Measurements from ENCODE around the gene ID4.
A peak's percentile ranks its signal among the peaks of the same experiment; 100 is the strongest.

Gene ID4

GRCh38 chr6:19873031-19873430 is 35.9 kb downstream of the ID4 start:
- Histone ChIP-seq H3K9ac (ENCODE audit: low read depth, low read length) (no peak overlapping the region), H3K79me2 (ENCODE audit: insufficient read depth, low read length) (no peaks in the 10 kb centered on the region), H4K20me1 (ENCODE audit: insufficient read depth, low read length) (no peaks in the 10 kb centered on the region), H3K36me3 (ENCODE audit: insufficient read depth, low read length) (no peaks in the 10 kb centered on the region), H3K4me1 (ENCODE audit: insufficient read depth, low read length) (no peaks in the 10 kb centered on the region), H3K9me3 (ENCODE audit: insufficient read depth, low read length, severe bottlenecking) (no peaks in the 10 kb centered on the region), H2AFZ (ENCODE audit: low read depth, low read length) (no peak overlapping the region), H3K27ac (ENCODE audit: low read length) (no peak overlapping the region), H3K4me3 (ENCODE audit: low read depth in 1 of 2, low read length in 2 of 2) (no peak overlapping the region), H3K4me2 (ENCODE audit: insufficient read depth, low read length) (no peak overlapping the region), H3K27me3 (ENCODE audit: insufficient read depth, low read length, poor library complexity) (no peaks in the 10 kb centered on the region)
- TF ChIP-seq CTCF (IDR thresholded peaks at IDR 0.05; ENCODE audit: borderline replicate concordance, extremely low read depth, low read length, poor library complexity, severe bottlenecking) (peak; percentile 46), EZH2 (IDR thresholded peaks at IDR 0.05; ENCODE audit: borderline replicate concordance, low read depth, low read length, severe bottlenecking) (no peak)
- ATAC-seq (ENCODE audit: insufficient read depth, low read depth) (no peak), DNase-seq (peak; percentile 6)

- Histone ChIP-seq H3K27ac (ENCODE audit: low read length) (no peak overlapping the region), H3K9ac (ENCODE audit: low read depth, low read length) (no peak overlapping the region), H3K4me2 (ENCODE audit: insufficient read depth, low read length) (no peak overlapping the region), H4K20me1 (ENCODE audit: insufficient read depth, low read length) (no peaks in the 10 kb centered on the region), H3K79me2 (ENCODE audit: insufficient read depth, low read length) (no peaks in the 10 kb centered on the region), H3K27me3 (ENCODE audit: insufficient read depth, low read length, poor library complexity) (peaks cover 2% of the 10 kb centered on the region), H3K4me1 (ENCODE audit: insufficient read depth, low read length) (no peaks in the 10 kb centered on the region), H2AFZ (ENCODE audit: low read depth, low read length) (no peak overlapping the region), H3K4me3 (ENCODE audit: low read depth in 1 of 2, low read length in 2 of 2) (no peak overlapping the region), H3K9me3 (ENCODE audit: insufficient read depth, low read length, severe bottlenecking) (no peaks in the 10 kb centered on the region), H3K36me3 (ENCODE audit: insufficient read depth, low read length) (no peaks in the 10 kb centered on the region)
- DNase-seq = no peak
- TF ChIP-seq EZH2 (IDR thresholded peaks at IDR 0.05; ENCODE audit: borderline replicate concordance, low read depth, low read length, severe bottlenecking) = no peak
- no peak for TF ChIP-seq CTCF (IDR thresholded peaks at IDR 0.05; ENCODE audit: borderline replicate concordance, extremely low read depth, low read length, poor library complexity, severe bottlenecking)
- no peak for ATAC-seq (ENCODE audit: insufficient read depth, low read depth)
These were observed 39.5 kb downstream of the ID4 start for GRCh38 chr6:19876672-19877071.

GRCh38 chr6:19879663-19880062 is 42.5 kb downstream of the ID4 start:
- Histone ChIP-seq H3K4me2 (ENCODE audit: insufficient read depth, low read length) (no peak overlapping the region), H3K27ac (ENCODE audit: low read length) (no peak overlapping the region), H3K79me2 (ENCODE audit: insufficient read depth, low read length) (no peaks in the 10 kb centered on the region), H3K4me1 (ENCODE audit: insufficient read depth, low read length) (no peaks in the 10 kb centered on the region), H4K20me1 (ENCODE audit: insufficient read depth, low read length) (no peaks in the 10 kb centered on the region), H2AFZ (ENCODE audit: low read depth, low read length) (no peak overlapping the region), H3K4me3 (ENCODE audit: low read depth in 1 of 2, low read length in 2 of 2) (no peak overlapping the region), H3K9ac (ENCODE audit: low read depth, low read length) (no peak overlapping the region), H3K36me3 (ENCODE audit: insufficient read depth, low read length) (no peaks in the 10 kb centered on the region), H3K9me3 (ENCODE audit: insufficient read depth, low read length, severe bottlenecking) (no peaks in the 10 kb centered on the region), H3K27me3 (ENCODE audit: insufficient read depth, low read length, poor library complexity) (peaks cover 2% of the 10 kb centered on the region)
- no peak for ATAC-seq (ENCODE audit: insufficient read depth, low read depth)
- TF ChIP-seq EZH2 (IDR thresholded peaks at IDR 0.05; ENCODE audit: borderline replicate concordance, low read depth, low read length, severe bottlenecking) (no peak), CTCF (IDR thresholded peaks at IDR 0.05; ENCODE audit: borderline replicate concordance, extremely low read depth, low read length, poor library complexity, severe bottlenecking) (no peak)
- DNase-seq = no peak

- Histone ChIP-seq H3K4me3 (ENCODE audit: low read depth in 1 of 2, low read length in 2 of 2) (no peak overlapping the region), H4K20me1 (ENCODE audit: insufficient read depth, low read length) (no peaks in the 10 kb centered on the region), H3K36me3 (ENCODE audit: insufficient read depth, low read length) (no peaks in the 10 kb centered on the region), H3K9me3 (ENCODE audit: insufficient read depth, low read length, severe bottlenecking) (no peaks in the 10 kb centered on the region), H3K4me1 (ENCODE audit: insufficient read depth, low read length) (no peaks in the 10 kb centered on the region), H3K4me2 (ENCODE audit: insufficient read depth, low read length) (no peak overlapping the region), H3K79me2 (ENCODE audit: insufficient read depth, low read length) (no peaks in the 10 kb centered on the region), H3K27me3 (ENCODE audit: insufficient read depth, low read length, poor library complexity) (peaks cover 2% of the 10 kb centered on the region), H2AFZ (ENCODE audit: low read depth, low read length) (no peak overlapping the region), H3K9ac (ENCODE audit: low read depth, low read length) (no peak overlapping the region), H3K27ac (ENCODE audit: low read length) (no peak overlapping the region)
- ATAC-seq (ENCODE audit: insufficient read depth, low read depth) (no peak), DNase-seq (no peak)
- TF ChIP-seq CTCF (IDR thresholded peaks at IDR 0.05; ENCODE audit: borderline replicate concordance, extremely low read depth, low read length, poor library complexity, severe bottlenecking) = no peak
- TF ChIP-seq EZH2 (IDR thresholded peaks at IDR 0.05; ENCODE audit: borderline replicate concordance, low read depth, low read length, severe bottlenecking) = no peak
These were observed 42.9 kb downstream of the ID4 start for GRCh38 chr6:19880066-19880465.

Measured in DND-41 (cell line).